ENCODE results near the gene AHRR. TPM values are rescaled to one million over a fixed set of nuclear protein-coding genes. Genes with fewer than 3 reads are reported as not detected.

Gene AHRR
- total RNA-seq, 1 donor from 2014 or later: 26.0 TPM

- DNase-seq: no peak
- Mint-ChIP-seq H3K9me3 (no peaks in the 10 kb centered on the region), H3K36me3 (ENCODE audit: low read depth) (peaks cover 16% of the 10 kb centered on the region), H3K4me1 (peaks cover 53% of the 10 kb centered on the region), H3K4me3 (peak overlapping the region; percentile 35), H3K27ac (peak overlapping the region; percentile 91), H3K27me3 (no peaks in the 10 kb centered on the region)
- intact Hi-C loops (cut with micrococcal nuclease): loop anchor here (10.0 kb wide), 1 partner anchor 158 kb away; the partner anchor contains the start of genes CCDC127 and SDHA
These were observed 51.6 kb downstream of the AHRR start for GRCh38 chr5:372996-373709.

GRCh38 chr5:373710-374602 lies 52.4 kb downstream of the AHRR start:
- peaks cover 17% of the 10 kb centered on the region for H3K36me3 Mint-ChIP-seq (ENCODE audit: low read depth)

GRCh38 chr5:374631-375335 lies 53.3 kb downstream of the AHRR start:
- Mint-ChIP-seq H3K9me3 (no peaks in the 10 kb centered on the region), H3K4me1 (peaks cover 53% of the 10 kb centered on the region), H3K4me3 (peak overlapping the region; percentile 74), H3K27me3 (no peaks in the 10 kb centered on the region), H3K27ac (peak overlapping the region; percentile 95), H3K36me3 (ENCODE audit: low read depth) (peaks cover 18% of the 10 kb centered on the region)
- DNase-seq: peak; percentile 63
- intact Hi-C loops (cut with micrococcal nuclease): loop anchor here (5.0 to 10.0 kb wide), 3 partner anchors 38 to 160 kb away; partner anchors contain the start of genes CCDC127 and SDHA

More at GRCh38 chr5:373710-374602, 52.4 kb downstream of the AHRR start:
- no peaks in the 10 kb centered on the region for H3K27me3 Mint-ChIP-seq
- no peaks in the 10 kb centered on the region for H3K9me3 Mint-ChIP-seq
- peaks cover 53% of the 10 kb centered on the region for H3K4me1 Mint-ChIP-seq
- peak overlapping the region; percentile 95 for H3K27ac Mint-ChIP-seq
- intact Hi-C loops (cut with micrococcal nuclease): loop anchor here (10.0 kb wide), 1 partner anchor 159 kb away; the partner anchor contains the start of genes CCDC127 and SDHA
- peak overlapping the region; percentile 74 for H3K4me3 Mint-ChIP-seq
- peak; percentile 94 for DNase-seq

- Mint-ChIP-seq H3K4me1 (peaks cover 54% of the 10 kb centered on the region), H3K4me3 (no peak overlapping the region), H3K27me3 (no peaks in the 10 kb centered on the region), H3K9me3 (no peaks in the 10 kb centered on the region), H3K27ac (peak overlapping the region; percentile 95), H3K36me3 (ENCODE audit: low read depth) (peaks cover 19% of the 10 kb centered on the region)
- DNase-seq: peak; percentile 56
- intact Hi-C loops (cut with micrococcal nuclease): loop anchor here (5.0 to 10.0 kb wide), 3 partner anchors 37 to 161 kb away; partner anchors contain the start of genes CCDC127 and SDHA
These were observed 53.9 kb downstream of the AHRR start for GRCh38 chr5:375336-375920.

GRCh38 chr5:375921-376798 lies 54.6 kb downstream of the AHRR start:
- H3K4me3 Mint-ChIP-seq: peak overlapping the region; percentile 7
- no peaks in the 10 kb centered on the region for H3K27me3 Mint-ChIP-seq
- no peaks in the 10 kb centered on the region for H3K9me3 Mint-ChIP-seq
- DNase-seq: peak; percentile 59
- intact Hi-C loops (cut with micrococcal nuclease): loop anchor here (5.0 to 10.0 kb wide), 3 partner anchors 36 to 161 kb away; partner anchors contain the start of genes CCDC127 and SDHA
- H3K4me1 Mint-ChIP-seq: peaks cover 59% of the 10 kb centered on the region
- H3K27ac Mint-ChIP-seq: peak overlapping the region; percentile 73
- H3K36me3 Mint-ChIP-seq (ENCODE audit: low read depth): peaks cover 25% of the 10 kb centered on the region

GRCh38 chr5:376799-377325 lies 55.3 kb downstream of the AHRR start:
- H3K27me3 Mint-ChIP-seq: no peaks in the 10 kb centered on the region
- H3K4me1 Mint-ChIP-seq: peaks cover 59% of the 10 kb centered on the region
- no peak overlapping the region for H3K4me3 Mint-ChIP-seq
- DNase-seq: peak; percentile 59
- H3K27ac Mint-ChIP-seq: peak overlapping the region; percentile 70
- H3K36me3 Mint-ChIP-seq (ENCODE audit: low read depth): peaks cover 29% of the 10 kb centered on the region
- H3K9me3 Mint-ChIP-seq: peaks cover 3% of the 10 kb centered on the region
- intact Hi-C loops (cut with micrococcal nuclease): loop anchor here (5.0 to 10.0 kb wide), 3 partner anchors 35 to 162 kb away; partner anchors contain the start of genes CCDC127 and SDHA

GRCh38 chr5:377326-377981 lies 55.9 kb downstream of the AHRR start:
- Mint-ChIP-seq H3K27ac (peak overlapping the region; percentile 93), H3K9me3 (peaks cover 9% of the 10 kb centered on the region), H3K4me1 (peaks cover 58% of the 10 kb centered on the region), H3K4me3 (peak overlapping the region; percentile 70), H3K36me3 (ENCODE audit: low read depth) (peaks cover 35% of the 10 kb centered on the region), H3K27me3 (no peaks in the 10 kb centered on the region)
- intact Hi-C loops (cut with micrococcal nuclease): loop anchor here (5.0 to 10.0 kb wide), 3 partner anchors 35 to 163 kb away; partner anchors contain the start of genes CCDC127 and SDHA
- DNase-seq: peak; percentile 55

- peaks cover 40% of the 10 kb centered on the region for H3K36me3 Mint-ChIP-seq (ENCODE audit: low read depth)
- peaks cover 58% of the 10 kb centered on the region for H3K4me1 Mint-ChIP-seq
- H3K4me3 Mint-ChIP-seq: peak overlapping the region; percentile 70
- intact Hi-C loops (cut with micrococcal nuclease): loop anchor here (5.0 to 10.0 kb wide), 3 partner anchors 34 to 164 kb away; partner anchors contain the start of genes CCDC127 and SDHA
- peak overlapping the region; percentile 93 for H3K27ac Mint-ChIP-seq
- peak; percentile 78 for DNase-seq
- H3K27me3 Mint-ChIP-seq: no peaks in the 10 kb centered on the region
- H3K9me3 Mint-ChIP-seq: peaks cover 9% of the 10 kb centered on the region
These were observed 56.9 kb downstream of the AHRR start for GRCh38 chr5:378301-378891.

GRCh38 chr5:378976-379742 lies 57.6 kb downstream of the AHRR start:
- no peaks in the 10 kb centered on the region for H3K27me3 Mint-ChIP-seq
- peak; percentile 69 for DNase-seq
- intact Hi-C loops (cut with micrococcal nuclease): loop anchor here (1.0 to 10.0 kb wide), 5 partner anchors 13 to 164 kb away; partner anchors contain the start of genes CCDC127 and SDHA

GRCh38 chr5:380701-381309 lies 59.3 kb downstream of the AHRR start:
- peak; percentile 52 for DNase-seq
- Mint-ChIP-seq H3K9me3 (peaks cover 9% of the 10 kb centered on the region), H3K4me3 (no peak overlapping the region), H3K36me3 (ENCODE audit: low read depth) (peaks cover 64% of the 10 kb centered on the region), H3K27me3 (no peaks in the 10 kb centered on the region), H3K27ac (peak overlapping the region; percentile 6), H3K4me1 (peaks cover 52% of the 10 kb centered on the region)
- intact Hi-C loops (cut with micrococcal nuclease): no loop called here

More at GRCh38 chr5:378976-379742, 57.6 kb downstream of the AHRR start:
- Mint-ChIP-seq H3K27ac (peak overlapping the region; percentile 93), H3K4me3 (peak overlapping the region; percentile 70), H3K36me3 (ENCODE audit: low read depth) (peaks cover 48% of the 10 kb centered on the region), H3K4me1 (peaks cover 62% of the 10 kb centered on the region), H3K9me3 (peaks cover 9% of the 10 kb centered on the region)
